ENCODE measurements around the gene FCAMR. TPM values are rescaled to one million over a fixed set of nuclear protein-coding genes. Genes with fewer than 3 reads are reported as not detected.

Gene FCAMR
- total and polyA plus RNA-seq, 2 experiments from 2014 or later: not detected

DNA sequence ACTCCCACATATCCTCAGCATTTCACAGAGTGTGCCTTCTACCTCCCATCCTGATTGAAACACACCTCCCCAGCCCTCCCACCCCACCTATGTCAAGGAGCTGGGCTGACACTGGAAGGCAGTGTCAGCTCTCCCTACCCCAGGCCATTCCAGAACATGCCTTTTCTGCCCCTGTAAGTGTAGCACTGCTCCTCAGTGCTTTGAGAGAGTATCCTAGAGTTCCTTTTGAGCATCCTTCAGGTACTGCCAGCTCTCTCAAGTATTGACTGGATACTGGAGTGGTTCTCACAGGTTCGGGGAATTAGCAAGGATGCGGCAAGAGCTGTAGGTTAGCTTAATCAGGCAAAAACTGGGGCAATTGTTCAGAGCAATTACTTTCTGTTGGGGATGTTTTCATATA, 40.5 kb upstream of the FCAMR start:
- no peak overlapping the region for H2AFZ ChIP-seq
- Mint-ChIP-seq H3K36me3 (ENCODE audit: low read depth) (no peaks in the 10 kb centered on the region), H3K9me3 (no peaks in the 10 kb centered on the region), H3K4me1 (no peaks in the 10 kb centered on the region), H3K27ac (no peak overlapping the region), H3K27me3 (ENCODE audit: insufficient read depth, low read depth, poor library complexity) (peaks cover 5% of the 10 kb centered on the region), H3K4me3 (no peak overlapping the region)
- H3K36me3 ChIP-seq (ENCODE audit: insufficient read depth): no peaks in the 10 kb centered on the region
- H3K27ac ChIP-seq (ENCODE audit: low read depth): no peak overlapping the region
- H3K4me2 ChIP-seq: no peak overlapping the region
- H4K20me1 ChIP-seq (replicated peaks; ENCODE audit: insufficient read depth): no peaks in the 10 kb centered on the region
- no peak for ATAC-seq
- TF ChIP-seq, protein P1, sequence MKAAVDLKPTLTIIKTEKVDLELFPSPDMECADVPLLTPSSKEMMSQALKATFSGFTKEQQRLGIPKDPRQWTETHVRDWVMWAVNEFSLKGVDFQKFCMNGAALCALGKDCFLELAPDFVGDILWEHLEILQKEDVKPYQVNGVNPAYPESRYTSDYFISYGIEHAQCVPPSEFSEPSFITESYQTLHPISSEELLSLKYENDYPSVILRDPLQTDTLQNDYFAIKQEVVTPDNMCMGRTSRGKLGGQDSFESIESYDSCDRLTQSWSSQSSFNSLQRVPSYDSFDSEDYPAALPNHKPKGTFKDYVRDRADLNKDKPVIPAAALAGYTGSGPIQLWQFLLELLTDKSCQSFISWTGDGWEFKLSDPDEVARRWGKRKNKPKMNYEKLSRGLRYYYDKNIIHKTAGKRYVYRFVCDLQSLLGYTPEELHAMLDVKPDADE (IDR thresholded peaks at IDR 0.05): no peak
- TF ChIP-seq, protein P2, sequence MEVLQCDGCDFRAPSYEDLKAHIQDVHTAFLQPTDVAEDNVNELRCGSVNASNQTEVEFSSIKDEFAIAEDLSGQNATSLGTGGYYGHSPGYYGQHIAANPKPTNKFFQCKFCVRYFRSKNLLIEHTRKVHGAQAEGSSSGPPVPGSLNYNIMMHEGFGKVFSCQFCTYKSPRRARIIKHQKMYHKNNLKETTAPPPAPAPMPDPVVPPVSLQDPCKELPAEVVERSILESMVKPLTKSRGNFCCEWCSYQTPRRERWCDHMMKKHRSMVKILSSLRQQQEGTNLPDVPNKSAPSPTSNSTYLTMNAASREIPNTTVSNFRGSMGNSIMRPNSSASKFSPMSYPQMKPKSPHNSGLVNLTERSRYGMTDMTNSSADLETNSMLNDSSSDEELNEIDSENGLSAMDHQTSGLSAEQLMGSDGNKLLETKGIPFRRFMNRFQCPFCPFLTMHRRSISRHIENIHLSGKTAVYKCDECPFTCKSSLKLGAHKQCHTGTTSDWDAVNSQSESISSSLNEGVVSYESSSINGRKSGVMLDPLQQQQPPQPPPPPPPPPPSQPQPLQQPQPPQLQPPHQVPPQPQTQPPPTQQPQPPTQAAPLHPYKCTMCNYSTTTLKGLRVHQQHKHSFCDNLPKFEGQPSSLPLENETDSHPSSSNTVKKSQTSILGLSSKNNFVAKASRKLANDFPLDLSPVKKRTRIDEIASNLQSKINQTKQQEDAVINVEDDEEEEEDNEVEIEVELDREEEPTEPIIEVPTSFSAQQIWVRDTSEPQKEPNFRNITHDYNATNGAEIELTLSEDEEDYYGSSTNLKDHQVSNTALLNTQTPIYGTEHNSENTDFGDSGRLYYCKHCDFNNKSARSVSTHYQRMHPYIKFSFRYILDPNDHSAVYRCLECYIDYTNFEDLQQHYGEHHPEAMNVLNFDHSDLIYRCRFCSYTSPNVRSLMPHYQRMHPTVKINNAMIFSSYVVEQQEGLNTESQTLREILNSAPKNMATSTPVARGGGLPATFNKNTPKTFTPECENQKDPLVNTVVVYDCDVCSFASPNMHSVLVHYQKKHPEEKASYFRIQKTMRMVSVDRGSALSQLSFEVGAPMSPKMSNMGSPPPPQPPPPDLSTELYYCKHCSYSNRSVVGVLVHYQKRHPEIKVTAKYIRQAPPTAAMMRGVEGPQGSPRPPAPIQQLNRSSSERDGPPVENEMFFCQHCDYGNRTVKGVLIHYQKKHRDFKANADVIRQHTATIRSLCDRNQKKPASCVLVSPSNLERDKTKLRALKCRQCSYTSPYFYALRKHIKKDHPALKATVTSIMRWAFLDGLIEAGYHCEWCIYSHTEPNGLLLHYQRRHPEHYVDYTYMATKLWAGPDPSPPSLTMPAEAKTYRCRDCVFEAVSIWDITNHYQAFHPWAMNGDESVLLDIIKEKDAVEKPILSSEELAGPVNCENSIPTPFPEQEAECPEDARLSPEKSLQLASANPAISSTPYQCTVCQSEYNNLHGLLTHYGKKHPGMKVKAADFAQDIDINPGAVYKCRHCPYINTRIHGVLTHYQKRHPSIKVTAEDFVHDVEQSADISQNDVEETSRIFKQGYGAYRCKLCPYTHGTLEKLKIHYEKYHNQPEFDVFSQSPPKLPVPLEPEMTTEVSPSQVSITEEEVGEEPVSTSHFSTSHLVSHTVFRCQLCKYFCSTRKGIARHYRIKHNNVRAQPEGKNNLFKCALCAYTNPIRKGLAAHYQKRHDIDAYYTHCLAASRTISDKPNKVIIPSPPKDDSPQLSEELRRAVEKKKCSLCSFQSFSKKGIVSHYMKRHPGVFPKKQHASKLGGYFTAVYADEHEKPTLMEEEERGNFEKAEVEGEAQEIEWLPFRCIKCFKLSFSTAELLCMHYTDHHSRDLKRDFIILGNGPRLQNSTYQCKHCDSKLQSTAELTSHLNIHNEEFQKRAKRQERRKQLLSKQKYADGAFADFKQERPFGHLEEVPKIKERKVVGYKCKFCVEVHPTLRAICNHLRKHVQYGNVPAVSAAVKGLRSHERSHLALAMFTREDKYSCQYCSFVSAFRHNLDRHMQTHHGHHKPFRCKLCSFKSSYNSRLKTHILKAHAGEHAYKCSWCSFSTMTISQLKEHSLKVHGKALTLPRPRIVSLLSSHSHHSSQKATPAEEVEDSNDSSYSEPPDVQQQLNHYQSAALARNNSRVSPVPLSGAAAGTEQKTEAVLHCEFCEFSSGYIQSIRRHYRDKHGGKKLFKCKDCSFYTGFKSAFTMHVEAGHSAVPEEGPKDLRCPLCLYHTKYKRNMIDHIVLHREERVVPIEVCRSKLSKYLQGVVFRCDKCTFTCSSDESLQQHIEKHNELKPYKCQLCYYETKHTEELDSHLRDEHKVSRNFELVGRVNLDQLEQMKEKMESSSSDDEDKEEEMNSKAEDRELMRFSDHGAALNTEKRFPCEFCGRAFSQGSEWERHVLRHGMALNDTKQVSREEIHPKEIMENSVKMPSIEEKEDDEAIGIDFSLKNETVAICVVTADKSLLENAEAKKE (CRISPR knock-in tag; IDR thresholded peaks at IDR 0.05): no peak
- no peak for TF ChIP-seq CREB1 (CRISPR knock-in tag; IDR thresholded peaks at IDR 0.05; ENCODE audit: low read depth)
- no peak for TF ChIP-seq JUNB (IDR thresholded peaks at IDR 0.05; ENCODE audit: unreplicated experiment)
- TF ChIP-seq EZH2 (IDR thresholded peaks at IDR 0.05; ENCODE audit: low read depth, unreplicated experiment): no peak
- no peak for TF ChIP-seq EZH2phosphoT487 (IDR thresholded peaks at IDR 0.05; ENCODE audit: unreplicated experiment)
- no peak for TF ChIP-seq POLR2AphosphoS5 (IDR thresholded peaks at IDR 0.05; ENCODE audit: low read depth)
- no peak for TF ChIP-seq REST (IDR thresholded peaks at IDR 0.05; ENCODE audit: unreplicated experiment)
- TF ChIP-seq, protein P3, sequence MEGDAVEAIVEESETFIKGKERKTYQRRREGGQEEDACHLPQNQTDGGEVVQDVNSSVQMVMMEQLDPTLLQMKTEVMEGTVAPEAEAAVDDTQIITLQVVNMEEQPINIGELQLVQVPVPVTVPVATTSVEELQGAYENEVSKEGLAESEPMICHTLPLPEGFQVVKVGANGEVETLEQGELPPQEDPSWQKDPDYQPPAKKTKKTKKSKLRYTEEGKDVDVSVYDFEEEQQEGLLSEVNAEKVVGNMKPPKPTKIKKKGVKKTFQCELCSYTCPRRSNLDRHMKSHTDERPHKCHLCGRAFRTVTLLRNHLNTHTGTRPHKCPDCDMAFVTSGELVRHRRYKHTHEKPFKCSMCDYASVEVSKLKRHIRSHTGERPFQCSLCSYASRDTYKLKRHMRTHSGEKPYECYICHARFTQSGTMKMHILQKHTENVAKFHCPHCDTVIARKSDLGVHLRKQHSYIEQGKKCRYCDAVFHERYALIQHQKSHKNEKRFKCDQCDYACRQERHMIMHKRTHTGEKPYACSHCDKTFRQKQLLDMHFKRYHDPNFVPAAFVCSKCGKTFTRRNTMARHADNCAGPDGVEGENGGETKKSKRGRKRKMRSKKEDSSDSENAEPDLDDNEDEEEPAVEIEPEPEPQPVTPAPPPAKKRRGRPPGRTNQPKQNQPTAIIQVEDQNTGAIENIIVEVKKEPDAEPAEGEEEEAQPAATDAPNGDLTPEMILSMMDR (conservative IDR thresholded peaks at IDR 0.05; ENCODE audit: low read depth in 2 of 2): no peak
- TF ChIP-seq ZNF114 (CRISPR knock-in tag; IDR thresholded peaks at IDR 0.05): no peak
- TF ChIP-seq STAT1 (IDR thresholded peaks at IDR 0.05; ENCODE audit: unreplicated experiment): no peak
- TF ChIP-seq ZNF331 (CRISPR knock-in tag; IDR thresholded peaks at IDR 0.05; ENCODE audit: low read depth): no peak
- TF ChIP-seq NANOG (IDR thresholded peaks at IDR 0.05; ENCODE audit: borderline replicate concordance): no peak
- no peak for DNase-seq (ENCODE audit: low spot score)
- no peaks in the 10 kb centered on the region for H3K27me3 ChIP-seq (ENCODE audit: insufficient read depth)
- no peaks in the 10 kb centered on the region for H3K79me2 ChIP-seq (replicated peaks; ENCODE audit: insufficient read depth)
- H3F3A ChIP-seq (replicated peaks; ENCODE audit: low read depth): no peaks in the 10 kb centered on the region
- no peak overlapping the region for H3K4me3 ChIP-seq
- no peaks in the 10 kb centered on the region for H3K4me1 ChIP-seq (ENCODE audit: insufficient read depth)
- peaks cover 8% of the 10 kb centered on the region; the same call in 1 of the 2 replicates for H3K9me2 ChIP-seq (ENCODE audit: insufficient read depth)

All from GM23338 (cell line).